ENCODE data around the gene CNKSR1. TPM values are rescaled to one million over a fixed set of nuclear protein-coding genes. Genes with fewer than 3 reads are reported as not detected.

Gene CNKSR1
- total RNA-seq, 1 donor from 2014 or later, result not detected

DNA sequence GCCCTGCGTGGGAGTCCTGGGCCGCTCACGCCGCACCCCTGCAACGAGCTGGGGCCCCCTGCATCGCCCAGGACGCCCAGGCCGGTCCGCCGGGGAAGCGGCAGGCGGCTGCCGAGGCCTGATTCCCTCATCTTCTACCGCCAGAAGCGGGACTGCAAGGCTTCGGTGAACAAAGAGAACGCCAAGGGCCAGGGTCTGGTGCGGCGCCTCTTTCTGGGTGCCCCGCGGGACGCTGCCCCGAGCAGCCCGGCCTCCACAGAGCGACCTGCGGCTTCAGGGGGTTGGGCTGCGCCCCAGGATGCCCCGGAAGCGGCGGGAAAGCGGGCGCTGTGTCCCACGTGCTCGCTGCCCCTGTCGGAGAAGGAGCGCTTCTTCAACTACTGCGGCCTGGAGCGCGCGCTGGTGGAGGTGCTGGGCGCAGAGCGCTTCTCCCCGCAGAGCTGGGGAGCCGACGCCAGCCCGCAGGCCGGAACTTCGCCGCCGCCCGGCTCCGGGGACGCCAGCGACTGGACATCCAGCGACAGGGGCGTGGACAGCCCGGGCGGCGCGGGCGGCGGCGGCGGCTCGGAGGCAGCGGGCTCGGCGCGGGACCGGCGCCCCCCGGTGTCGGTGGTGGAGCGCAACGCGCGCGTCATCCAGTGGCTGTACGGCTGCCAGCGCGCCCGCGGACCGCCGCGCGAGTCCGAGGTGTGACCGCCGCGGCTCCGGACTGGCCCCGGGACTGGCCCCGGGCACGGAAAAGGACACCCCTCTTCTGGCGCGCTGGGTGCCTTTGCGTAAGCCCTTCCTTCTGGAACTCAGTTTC, 15.7 kb upstream of the CNKSR1 start:
- peak overlapping the region in 1 of 2 donors; percentile 2 for H3K27ac ChIP-seq
- intact Hi-C loops (cut with DNase I), result loop anchor here (5.0 to 10.0 kb wide), 3 partner anchors 124 to 1519 kb away; partner anchors contain the start of genes DHDDS and SRRM1

DNA sequence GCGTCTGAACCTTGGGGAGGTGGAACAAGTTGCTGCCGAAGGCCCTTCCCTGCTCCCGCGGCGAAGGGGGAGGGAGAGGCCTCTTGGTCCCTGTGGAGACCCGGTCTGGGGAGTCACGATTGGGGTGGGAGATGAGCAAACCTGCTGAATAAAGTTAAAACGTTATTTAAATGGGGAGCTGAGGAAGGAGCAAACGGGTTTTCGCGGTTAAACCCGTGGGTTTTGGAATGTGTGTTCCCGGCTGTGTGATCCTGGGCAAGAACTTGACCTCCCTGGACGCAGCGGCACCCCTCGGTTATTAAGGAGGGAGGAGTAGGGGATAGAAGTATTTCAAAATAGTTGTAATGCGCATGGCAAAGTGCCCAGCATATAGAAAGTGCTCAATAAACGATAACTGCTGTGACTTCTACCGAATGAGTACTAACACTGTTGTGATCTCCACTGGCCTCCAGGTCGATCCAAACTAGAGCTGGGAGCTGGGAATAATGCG, 15.0 kb upstream of the CNKSR1 start:
- H3K4me3 ChIP-seq, result peak overlapping the region; percentile 59 to 76
- H3K4me1 ChIP-seq, result peaks cover 6 to 8% of the 10 kb centered on the region in 2 donors
- no peaks in the 10 kb centered on the region for H3K27me3 ChIP-seq
- TF ChIP-seq, protein P1, sequence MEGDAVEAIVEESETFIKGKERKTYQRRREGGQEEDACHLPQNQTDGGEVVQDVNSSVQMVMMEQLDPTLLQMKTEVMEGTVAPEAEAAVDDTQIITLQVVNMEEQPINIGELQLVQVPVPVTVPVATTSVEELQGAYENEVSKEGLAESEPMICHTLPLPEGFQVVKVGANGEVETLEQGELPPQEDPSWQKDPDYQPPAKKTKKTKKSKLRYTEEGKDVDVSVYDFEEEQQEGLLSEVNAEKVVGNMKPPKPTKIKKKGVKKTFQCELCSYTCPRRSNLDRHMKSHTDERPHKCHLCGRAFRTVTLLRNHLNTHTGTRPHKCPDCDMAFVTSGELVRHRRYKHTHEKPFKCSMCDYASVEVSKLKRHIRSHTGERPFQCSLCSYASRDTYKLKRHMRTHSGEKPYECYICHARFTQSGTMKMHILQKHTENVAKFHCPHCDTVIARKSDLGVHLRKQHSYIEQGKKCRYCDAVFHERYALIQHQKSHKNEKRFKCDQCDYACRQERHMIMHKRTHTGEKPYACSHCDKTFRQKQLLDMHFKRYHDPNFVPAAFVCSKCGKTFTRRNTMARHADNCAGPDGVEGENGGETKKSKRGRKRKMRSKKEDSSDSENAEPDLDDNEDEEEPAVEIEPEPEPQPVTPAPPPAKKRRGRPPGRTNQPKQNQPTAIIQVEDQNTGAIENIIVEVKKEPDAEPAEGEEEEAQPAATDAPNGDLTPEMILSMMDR (IDR thresholded peaks at IDR 0.05), result no peak
- no peak for DNase-seq (ENCODE audit: low spot score in 2 of 2)
- no peaks in the 10 kb centered on the region for H3K9me3 ChIP-seq
- no peak overlapping the region for H3K27ac ChIP-seq
- H3K36me3 ChIP-seq, result no peaks in the 10 kb centered on the region
- intact Hi-C loops (cut with DNase I), result loop anchor here (5.0 to 10.0 kb wide), 3 partner anchors 125 to 1520 kb away; partner anchors contain the start of genes DHDDS and SRRM1

More for the DNA sequence above, 15.7 kb upstream of the CNKSR1 start:
- peak in 1 of 2 donors; percentile 77 for DNase-seq (ENCODE audit: low spot score in 2 of 2)
- Histone ChIP-seq H3K36me3 (no peaks in the 10 kb centered on the region), H3K4me1 (peaks cover 6 to 8% of the 10 kb centered on the region in 2 donors), H3K27me3 (no peaks in the 10 kb centered on the region), H3K9me3 (no peaks in the 10 kb centered on the region), H3K4me3 (peak overlapping the region; percentile 59 to 76)
- TF ChIP-seq, protein P1 (IDR thresholded peaks at IDR 0.05), result peak in 1 of 3 experiments; percentile 20

DNA sequence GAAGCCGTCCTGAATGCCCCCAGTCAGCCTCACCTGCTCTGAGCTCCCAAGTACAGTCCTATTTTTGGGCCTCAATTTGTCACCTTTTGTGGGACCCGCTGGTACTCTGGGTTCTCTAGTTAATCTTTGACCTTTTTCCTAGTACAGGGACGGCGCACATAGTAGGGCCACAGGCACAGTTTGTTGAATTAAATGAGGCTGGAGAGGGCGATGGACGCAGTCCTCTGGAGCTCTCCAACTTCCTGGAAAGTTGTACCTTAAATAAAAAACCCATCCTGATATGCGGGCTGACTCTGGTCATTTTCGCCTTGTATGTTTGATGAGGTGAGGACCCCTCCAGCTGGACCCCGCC, 13.6 kb upstream of the CNKSR1 start:
- H3K27ac ChIP-seq, result no peak overlapping the region
- no peaks in the 10 kb centered on the region for H3K36me3 ChIP-seq
- DNase-seq (ENCODE audit: low spot score in 2 of 2), result no peak
- H3K9me3 ChIP-seq, result no peaks in the 10 kb centered on the region
- H3K4me1 ChIP-seq, result peaks cover 6 to 8% of the 10 kb centered on the region in 2 donors
- H3K4me3 ChIP-seq, result peak overlapping the region; percentile 63 to 64
- intact Hi-C loops (cut with DNase I), result loop anchor here (1.0 to 10.0 kb wide), 5 partner anchors 52 to 1521 kb away; partner anchors contain the start of genes DHDDS, PDIK1L and SRRM1
- no peaks in the 10 kb centered on the region for H3K27me3 ChIP-seq
- TF ChIP-seq, protein P1 (IDR thresholded peaks at IDR 0.05), result no peak

DNA sequence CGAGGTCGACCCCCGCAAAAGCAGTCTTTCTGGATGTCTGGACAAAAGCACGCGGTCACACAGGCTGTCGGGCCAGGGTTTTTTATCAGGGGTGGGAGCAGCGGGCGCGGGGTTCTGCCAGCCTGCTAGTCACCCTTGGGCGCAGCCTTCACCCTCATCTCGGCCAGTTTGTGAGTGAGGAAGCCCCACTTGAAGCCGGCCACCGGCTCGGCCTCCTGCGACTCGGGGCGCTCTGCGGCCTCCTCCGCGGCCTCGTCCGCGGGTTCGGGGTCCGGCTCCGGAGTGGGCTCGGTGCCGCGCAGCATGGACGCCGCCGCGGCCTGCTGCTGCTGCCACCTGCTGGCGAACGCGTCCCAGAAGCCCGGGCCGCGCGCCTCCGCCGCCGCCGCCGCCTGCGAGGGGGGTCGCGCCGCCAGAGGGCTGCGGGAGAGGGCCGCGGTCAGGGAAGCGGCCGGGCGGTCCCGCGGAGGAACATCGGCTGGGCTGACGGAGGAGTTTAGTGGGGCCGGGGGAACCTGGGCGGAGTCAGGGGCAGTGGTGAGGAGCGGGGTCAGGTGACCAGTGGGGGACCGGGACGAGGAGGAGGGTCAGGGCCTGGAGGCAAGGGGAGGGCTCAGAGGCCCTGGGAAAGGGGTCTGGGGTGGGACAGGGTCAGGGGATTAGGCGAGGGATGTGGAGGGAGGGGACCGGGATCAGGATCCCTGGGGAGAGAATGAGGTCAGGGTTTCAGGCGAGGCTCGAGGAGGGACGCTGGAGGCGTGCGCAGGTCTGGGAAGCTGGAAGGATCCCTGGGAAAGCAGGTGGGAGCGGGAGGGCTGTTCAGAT, 13.0 kb upstream of the CNKSR1 start:
- Histone ChIP-seq H3K4me1 (peaks cover 6 to 8% of the 10 kb centered on the region in 2 donors), H3K27me3 (no peaks in the 10 kb centered on the region), H3K36me3 (no peaks in the 10 kb centered on the region), H3K9me3 (no peaks in the 10 kb centered on the region), H3K27ac (no peak overlapping the region), H3K4me3 (peak overlapping the region; percentile 63 to 64)
- intact Hi-C loops (cut with DNase I), result loop anchor here (1.0 to 10.0 kb wide), 5 partner anchors 53 to 1522 kb away; partner anchors contain the start of genes DHDDS, PDIK1L and SRRM1
- DNase-seq (ENCODE audit: low spot score in 2 of 2), result no peak
- TF ChIP-seq, protein P1 (IDR thresholded peaks at IDR 0.05), result peak in 2 of 3 experiments; percentile 13 to 59

Data from ascending aorta (tissue), 2 donors.